MM.1S (cell line): ENCODE data around the gene DPY19L1.
"Not testable (repeated sequence)": the region's sequence is repeated elsewhere in the genome, so short reads cannot be mapped to it uniquely, and the experiment has no call there.

Source experiments
- CTCF ChIP-seq: fragments of 300-600 bp; sonication (generic); IDR thresholded peaks from 2 replicates; pipeline ENCODE4 v1.5.1; 2016; ENCODE audit warnings: antibody characterized with exemption, low read length, mixed read lengths
- EZH2 ChIP-seq: fragments of 300-600 bp; sonication (generic); optimal IDR thresholded peaks from 2 replicates; pipeline ENCODE3; 2017; ENCODE audit warnings: low read depth, mild to moderate bottlenecking, antibody characterized with exemption, low read length, mixed read lengths
- EZH2phosphoT487 ChIP-seq: fragments of 300-600 bp; sonication (generic); IDR thresholded peaks from 2 replicates; pipeline ENCODE4 v1.6.1; 2018; ENCODE audit warnings: antibody characterized with exemption, low read length

GRCh38 chr7:34985155-34985554 is 52.1 kb downstream of the DPY19L1 start:
- not testable (repeated sequence) for TF ChIP-seq CTCF, EZH2phosphoT487, EZH2
